HUES64 (cell line): Measurements from ENCODE around the gene ZNF700. TPM values are rescaled to one million over a fixed set of nuclear protein-coding genes. Genes with fewer than 3 reads are reported as not detected.
"Not testable (repeated sequence)": the region's sequence is repeated elsewhere in the genome, so short reads cannot be mapped to it uniquely, and the experiment has no call there.

ENCODE experiments used
- H3K27ac ChIP-seq: 2 replicates; pipeline ENCODE4 v1.7.0; 2013; ENCODE audit warnings: low read depth, low read length, inconsistent platforms
- H3K27me3 ChIP-seq: 2 replicates; pipeline ENCODE4 v1.6.1; 2013; ENCODE audit warnings: mild to moderate bottlenecking, low read length; ENCODE audit not compliant: insufficient read depth
- H3K36me3 ChIP-seq: 2 replicates; pipeline ENCODE4 v1.6.1; 2013; ENCODE audit warnings: mild to moderate bottlenecking, low read length; ENCODE audit not compliant: insufficient read depth
- H3K4me1 ChIP-seq: 2 replicates; pipeline ENCODE4 v1.6.1; 2013; ENCODE audit warnings: mild to moderate bottlenecking, low read length, moderate library complexity; ENCODE audit not compliant: insufficient read depth
- H3K4me3 ChIP-seq: 2 replicates; pipeline ENCODE4 v1.5.1; 2013; ENCODE audit warnings: mild to moderate bottlenecking, low read length, moderate library complexity
- H3K9ac ChIP-seq: 2 replicates; pipeline ENCODE4 v1.6.1; 2013; ENCODE audit warnings: mild to moderate bottlenecking, low read depth, low read length
- H3K9me3 ChIP-seq: 2 replicates; pipeline ENCODE4 v1.6.1; 2013; ENCODE audit warnings: low read depth, low read length; ENCODE audit not compliant: insufficient read depth
- WGBS: fragments of 150-250, 120-280 bp; methylation state at CpG from one replicate; pipeline ENCODE4 v1.1.7; 2013; ENCODE audit warnings: missing lambda C conversion rate; 5-methylcytosine and 5-hydroxymethylcytosine counted together
- polyA plus RNA-seq, 2 experiments: library from polyadenylated mRNA; stranded (reverse); fragments of 50-300 nt; gene quantifications; one replicate each; pipeline ENCODE4 v1.2.3, GENCODE V29; 2013

Gene ZNF700
- 7.4 TPM for polyA plus RNA-seq (2013, experiment 1 of 2)
- polyA plus RNA-seq (2013, experiment 2 of 2): 7.9 TPM

DNA sequence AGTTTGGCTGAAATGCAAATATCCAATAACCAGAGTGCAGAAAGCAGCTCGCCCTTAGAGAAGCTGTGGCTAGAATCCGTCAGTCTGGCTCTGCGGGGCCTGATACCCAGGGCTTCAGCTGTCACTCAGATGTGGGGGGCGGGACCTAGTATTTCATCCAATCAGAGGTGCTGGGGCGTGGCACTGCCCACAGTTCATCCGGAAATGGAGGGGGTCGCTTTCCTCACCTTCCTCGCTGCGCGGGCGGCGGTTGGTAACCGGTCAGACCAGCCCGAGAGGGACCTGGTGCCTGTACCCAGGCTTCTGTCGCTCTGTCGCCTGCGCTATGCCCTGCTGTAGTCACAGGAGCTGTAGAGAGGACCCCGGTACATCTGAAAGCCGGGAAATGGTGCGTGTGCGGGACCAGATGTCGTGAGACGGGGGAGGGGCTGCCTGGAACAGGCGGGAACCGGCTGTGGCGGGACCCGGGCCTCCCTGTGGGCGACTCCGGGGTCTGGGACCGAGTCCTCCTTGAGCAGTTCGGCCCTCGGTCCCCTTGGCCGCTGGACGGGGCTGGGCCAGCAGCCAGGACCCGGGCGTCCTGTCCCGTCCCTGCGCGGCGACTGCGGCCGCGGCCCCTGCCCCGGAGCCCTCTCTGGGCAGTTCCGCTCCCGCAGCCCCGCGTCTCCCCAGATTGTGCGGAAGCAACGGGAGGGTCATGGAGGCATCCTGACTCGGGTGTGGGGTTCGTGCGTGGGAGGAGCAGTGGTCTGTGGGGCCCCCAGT lies at the start of gene ZNF700:
TSS of gene ZNF700 (plus strand) at position 222 of the 765 bp plus-strand sequence. CDS start at position 326, 104 bp downstream.
- H3K4me3 ChIP-seq: peak within 1 kb of the TSS; percentile 98
- peak within 1 kb of the TSS; percentile 96 for H3K9ac ChIP-seq
- peaks cover 3% of the 10 kb centered on the region for H3K36me3 ChIP-seq
- peak within 1 kb of the TSS; percentile 95 for H3K27ac ChIP-seq
- no peaks in the 10 kb centered on the region for H3K9me3 ChIP-seq
- H3K27me3 ChIP-seq: no peaks in the 10 kb centered on the region
- H3K4me1 ChIP-seq: peaks cover 4% of the 10 kb centered on the region
- under 1% methylated on average over 53 of the region's 53 CpGs for WGBS

DNA sequence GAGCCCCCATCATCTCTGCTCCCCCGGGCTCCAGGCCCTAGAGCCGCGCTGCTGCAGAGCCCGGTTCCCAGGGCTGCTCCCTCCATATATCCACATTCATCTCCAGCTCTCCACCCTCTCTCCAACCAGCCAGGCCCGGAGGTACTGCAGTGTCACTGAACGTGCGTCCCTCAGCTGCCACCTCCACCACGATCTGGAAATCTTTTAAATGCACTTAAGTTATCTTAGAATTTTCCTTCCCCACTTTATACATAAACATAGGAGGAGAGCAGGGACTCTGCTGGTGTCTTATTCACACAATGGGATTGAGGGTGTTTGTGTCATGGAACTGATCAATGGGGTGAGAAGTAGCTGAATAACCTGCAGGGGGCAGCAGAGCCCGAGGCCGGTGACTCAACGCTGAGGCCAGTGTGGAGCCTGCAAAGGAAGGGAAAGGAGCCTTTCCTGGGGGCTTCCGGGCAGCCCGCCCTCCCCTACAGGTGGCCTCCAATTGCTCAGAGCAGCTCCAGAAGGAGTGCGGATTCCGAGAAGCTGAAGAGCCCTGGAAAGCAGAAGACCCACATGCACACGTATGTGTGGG lies 45.1 kb upstream of the ZNF700 start:
- H3K9me3 ChIP-seq, H3K4me1 ChIP-seq: not testable (repeated sequence)
- WGBS: 79% methylated on average over 16 of the region's 16 CpGs

DNA sequence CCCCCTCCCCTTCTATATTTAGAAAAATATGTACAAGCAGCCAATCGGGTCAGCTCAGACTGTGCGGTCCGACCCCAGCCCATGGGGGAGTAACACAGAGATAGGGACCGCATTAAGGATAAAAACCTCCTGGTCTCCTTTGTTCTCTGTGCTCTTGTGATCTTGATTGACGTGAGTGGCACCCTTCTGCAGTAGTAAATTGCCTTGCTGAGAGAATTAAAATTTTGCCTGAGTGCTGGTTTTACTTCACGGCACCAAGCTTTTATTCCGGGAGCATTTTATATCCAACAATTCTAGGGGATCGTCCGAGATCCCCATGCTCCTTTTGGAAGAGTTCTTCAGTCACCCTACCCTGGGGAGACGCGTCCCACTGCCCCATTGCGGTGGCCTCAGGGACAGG lies 44.3 kb upstream of the ZNF700 start:
- no peaks in the 10 kb centered on the region for H3K36me3 ChIP-seq
- 0 out of 2 replicates have a peak, but pooled peaks cover 2% of the 10 kb centered on the region for H3K9me3 ChIP-seq
- H3K27ac ChIP-seq: no peak overlapping the region
- 92% methylated on average over 12 of the region's 12 CpGs for WGBS
- 0 out of 2 replicates have a peak, but pooled peaks cover 7% of the 10 kb centered on the region for H3K27me3 ChIP-seq
- no peaks in the 10 kb centered on the region for H3K4me1 ChIP-seq
- H3K9ac ChIP-seq: no peak overlapping the region
- no peak overlapping the region for H3K4me3 ChIP-seq

More for the DNA sequence above, 45.1 kb upstream of the ZNF700 start:
- H3K27ac ChIP-seq, H3K9ac ChIP-seq, H3K36me3 ChIP-seq, H3K4me3 ChIP-seq, H3K27me3 ChIP-seq: not testable (repeated sequence)

DNA sequence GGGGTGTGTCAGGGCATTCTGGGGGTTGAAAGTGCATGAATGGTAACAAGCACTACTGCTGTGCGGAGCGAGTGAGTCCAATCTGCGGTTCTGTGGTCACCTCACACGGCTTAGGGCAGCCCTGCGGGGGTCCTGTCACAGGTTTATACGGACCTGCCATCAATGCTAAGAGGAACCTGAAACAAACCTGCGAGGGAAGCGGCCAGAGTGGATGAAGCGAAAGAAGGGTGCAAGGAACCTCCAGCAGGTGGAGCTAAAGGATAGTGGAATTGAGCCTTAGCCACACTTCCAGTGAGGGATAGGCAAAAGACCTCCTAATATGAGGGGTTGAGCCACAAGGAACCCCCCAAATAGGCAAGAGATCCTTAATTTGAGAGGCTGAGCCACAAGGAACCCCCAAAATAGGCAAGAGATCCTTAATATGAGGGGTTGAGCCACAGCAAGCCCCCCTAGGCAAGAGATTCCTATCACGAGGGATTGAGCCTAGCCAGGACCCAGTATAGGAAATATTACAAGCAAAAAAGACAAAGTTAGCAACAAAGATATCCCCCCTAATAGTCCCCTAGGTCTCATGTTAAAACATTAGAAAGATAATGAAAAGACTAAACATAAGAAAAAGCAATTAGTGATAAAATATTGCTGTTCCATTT lies 43.6 kb upstream of the ZNF700 start:
- Histone ChIP-seq H3K27ac (no peak overlapping the region), H3K9me3 (0 out of 2 replicates have a peak, but pooled peaks cover 2% of the 10 kb centered on the region), H3K4me3 (no peak overlapping the region), H3K27me3 (0 out of 2 replicates have a peak, but pooled peaks cover 7% of the 10 kb centered on the region), H3K36me3 (no peaks in the 10 kb centered on the region), H3K9ac (no peak overlapping the region), H3K4me1 (no peaks in the 10 kb centered on the region)
- 15% methylated on average over 9 of the region's 10 CpGs for WGBS

DNA sequence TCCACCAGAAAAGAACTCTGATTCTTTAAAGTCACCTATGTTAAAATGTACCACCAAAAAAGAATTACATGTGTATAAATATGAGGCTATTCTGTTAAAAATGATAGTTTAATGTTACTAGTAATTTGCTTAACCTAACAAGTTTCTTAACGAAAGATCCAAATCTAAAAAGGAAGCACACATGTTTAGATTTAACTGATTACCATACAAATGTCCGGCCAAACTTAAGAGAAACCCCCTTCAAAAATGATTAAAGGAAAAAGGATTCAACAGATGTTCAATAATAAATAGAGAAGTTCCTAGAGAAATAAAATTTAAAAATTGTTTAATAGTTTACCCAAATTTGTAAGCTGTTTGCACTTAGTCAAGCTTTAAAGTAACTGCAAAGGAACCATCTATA lies 42.3 kb upstream of the ZNF700 start:
- H3K9me3 ChIP-seq: 0 out of 2 replicates have a peak, but pooled peaks cover 2% of the 10 kb centered on the region
- H3K9ac ChIP-seq: no peak overlapping the region
- H3K27me3 ChIP-seq: 0 out of 2 replicates have a peak, but pooled peaks cover 7% of the 10 kb centered on the region
- no peak overlapping the region for H3K4me3 ChIP-seq
- WGBS: 96% methylated on average over 2 of the region's 2 CpGs
- H3K4me1 ChIP-seq: peaks cover 4% of the 10 kb centered on the region; the same call in 1 of the 2 replicates
- H3K27ac ChIP-seq: no peak overlapping the region
- no peaks in the 10 kb centered on the region for H3K36me3 ChIP-seq

DNA sequence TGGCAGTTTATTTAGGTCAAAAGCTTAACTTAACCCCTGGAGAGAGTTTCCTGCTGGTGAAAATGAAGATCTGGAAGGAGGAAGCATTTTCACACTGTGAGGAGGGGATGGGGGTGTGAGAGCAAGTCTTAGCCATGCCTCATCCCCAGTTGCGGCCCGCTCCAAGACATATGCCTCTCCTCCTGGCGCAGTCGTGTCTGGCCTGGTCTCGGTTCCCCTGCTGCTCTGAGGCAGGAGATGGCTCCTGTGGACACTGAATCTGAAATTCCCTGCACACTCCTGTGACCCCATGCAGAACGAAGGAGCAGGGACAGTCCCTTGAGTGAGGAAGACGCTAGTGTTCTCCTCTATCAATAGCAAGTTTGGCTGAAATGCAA lies 37.7 kb upstream of the ZNF700 start:
- no peak overlapping the region for H3K27ac ChIP-seq
- no peak overlapping the region for H3K9ac ChIP-seq
- peak overlapping the region; percentile 86 for H3K4me3 ChIP-seq
- 0 out of 2 replicates have a peak, but pooled peaks cover 2% of the 10 kb centered on the region for H3K9me3 ChIP-seq
- H3K27me3 ChIP-seq: no peaks in the 10 kb centered on the region
- 30% methylated on average over 7 of the region's 7 CpGs for WGBS
- H3K4me1 ChIP-seq: peaks cover 10% of the 10 kb centered on the region; the same call in 1 of the 2 replicates
- H3K36me3 ChIP-seq: no peaks in the 10 kb centered on the region; the same call in 1 of the 2 replicates

DNA sequence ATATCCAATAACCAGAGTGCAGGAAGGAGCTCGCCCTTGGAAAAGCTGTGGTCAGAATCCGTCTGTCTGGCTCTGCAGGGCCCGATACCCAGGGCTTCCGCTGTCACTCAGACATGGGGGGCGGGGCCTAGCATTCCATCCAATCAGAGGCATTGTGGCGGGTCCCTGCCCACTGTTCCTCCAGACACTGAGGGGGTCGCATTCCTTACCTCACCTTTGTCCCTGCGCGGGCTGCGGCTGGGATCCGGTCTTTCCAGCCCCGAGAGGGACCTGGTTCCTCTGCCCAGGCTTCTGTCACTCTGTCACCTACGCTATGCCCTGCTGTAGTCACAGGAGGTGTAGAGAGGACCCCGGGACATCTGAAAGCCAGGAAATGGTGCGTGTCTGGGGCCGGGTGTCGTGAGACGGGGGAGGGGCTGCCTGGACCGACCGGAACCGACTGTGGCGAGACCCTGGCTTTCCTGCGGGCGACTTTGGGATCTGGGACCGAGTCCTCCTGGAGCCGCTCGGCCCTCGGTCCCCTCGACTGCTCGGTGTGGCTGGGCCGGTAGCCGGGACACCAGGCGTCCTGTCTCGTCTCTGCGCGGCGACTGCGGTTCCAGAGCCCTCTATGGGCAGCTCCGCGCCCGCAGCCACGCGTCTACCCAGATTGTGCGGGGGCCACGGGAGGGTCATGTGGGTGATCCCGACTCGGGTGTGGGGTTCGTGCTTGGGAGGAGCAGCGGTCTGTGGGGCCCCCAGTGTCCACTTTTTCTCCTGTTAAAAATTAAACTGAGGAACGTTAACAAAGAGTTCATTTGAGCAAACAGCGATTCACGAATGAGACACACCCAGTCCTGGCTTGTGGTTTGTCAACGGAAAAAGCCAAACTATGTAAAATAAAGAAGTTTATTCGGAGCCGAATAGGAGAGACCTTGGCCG lies 37.0 kb upstream of the ZNF700 start, which contains the start of gene ZNF69:
TSS of gene ZNF69 (plus strand) at position 172 of the 921 bp plus-strand sequence. CDS start at position 314, 142 bp downstream.
- H3K27ac ChIP-seq: peak within 1 kb of the TSS; percentile 94
- no peaks in the 10 kb centered on the region for H3K27me3 ChIP-seq
- H3K4me1 ChIP-seq: peaks cover 10% of the 10 kb centered on the region; the same call in 1 of the 2 replicates

DNA sequence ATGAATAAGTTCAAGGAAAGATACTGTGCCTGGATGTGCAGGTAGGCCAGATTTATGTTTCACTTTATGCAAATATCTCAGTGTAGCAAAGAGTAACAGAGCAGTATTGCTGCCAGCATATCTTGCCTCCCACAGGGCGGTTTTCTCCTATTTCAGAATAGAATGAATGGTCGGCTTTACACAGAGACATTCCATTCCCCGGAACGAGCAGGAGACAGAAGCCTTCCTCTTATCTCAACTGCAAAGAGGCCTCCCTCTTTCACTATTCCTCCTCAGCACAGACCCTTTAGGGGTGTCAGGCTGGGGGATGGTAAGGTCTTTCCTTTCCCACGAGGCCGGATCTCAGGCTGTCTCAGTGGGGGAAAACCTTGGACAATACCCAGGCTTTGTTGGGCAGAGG lies 35.0 kb upstream of the ZNF700 start:
- not testable (repeated sequence) for H3K4me1 ChIP-seq, H3K9ac ChIP-seq, H3K27me3 ChIP-seq
- H3K36me3 ChIP-seq: peaks cover 16% of the 10 kb centered on the region
- peak overlapping the region; percentile 62; the same call in 1 of the 2 replicates for H3K27ac ChIP-seq
- H3K9me3 ChIP-seq: peaks cover 22% of the 10 kb centered on the region
- 72% methylated on average over 6 of the region's 6 CpGs for WGBS
- H3K4me3 ChIP-seq: peak overlapping the region; percentile 11; the same call in 1 of the 2 replicates

More for the DNA sequence above, 37.0 kb upstream of the ZNF700 start, which contains the start of gene ZNF69:
- peaks cover 6% of the 10 kb centered on the region; the same call in 1 of the 2 replicates for H3K9me3 ChIP-seq
- peaks cover 3% of the 10 kb centered on the region; the same call in 1 of the 2 replicates for H3K36me3 ChIP-seq
- 1% methylated on average over 56 of the region's 56 CpGs for WGBS
- peak within 1 kb of the TSS; percentile 90 for H3K9ac ChIP-seq
- peak within 1 kb of the TSS; percentile 86 for H3K4me3 ChIP-seq

DNA sequence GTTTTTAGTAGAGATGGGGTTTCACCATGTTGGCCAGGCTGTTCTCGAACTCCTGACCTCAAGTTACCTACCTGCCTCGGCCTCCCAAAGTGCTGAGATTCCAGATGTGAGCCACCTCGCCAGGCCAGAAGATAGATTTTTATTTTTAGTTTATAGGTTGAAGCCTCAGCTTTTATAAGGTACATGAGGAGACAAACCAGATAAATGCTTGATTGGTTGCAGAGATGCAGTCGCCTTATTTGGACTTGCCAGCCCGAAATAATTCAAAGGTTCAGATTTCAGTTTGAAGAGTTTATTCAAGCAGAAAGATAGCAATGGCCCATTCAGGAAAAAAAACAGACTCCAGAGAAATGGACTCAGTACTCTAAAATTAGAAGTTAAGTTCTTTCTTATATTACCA lies 34.3 kb upstream of the ZNF700 start:
- Histone ChIP-seq H3K27ac (no peak overlapping the region), H3K9me3 (peaks cover 27% of the 10 kb centered on the region), H3K4me1 (peaks cover 10% of the 10 kb centered on the region; the same call in 1 of the 2 replicates), H3K27me3 (no peaks in the 10 kb centered on the region), H3K36me3 (peaks cover 23% of the 10 kb centered on the region), H3K4me3 (no peak overlapping the region), H3K9ac (no peak overlapping the region)
- 94% methylated on average over 5 of the region's 5 CpGs for WGBS

DNA sequence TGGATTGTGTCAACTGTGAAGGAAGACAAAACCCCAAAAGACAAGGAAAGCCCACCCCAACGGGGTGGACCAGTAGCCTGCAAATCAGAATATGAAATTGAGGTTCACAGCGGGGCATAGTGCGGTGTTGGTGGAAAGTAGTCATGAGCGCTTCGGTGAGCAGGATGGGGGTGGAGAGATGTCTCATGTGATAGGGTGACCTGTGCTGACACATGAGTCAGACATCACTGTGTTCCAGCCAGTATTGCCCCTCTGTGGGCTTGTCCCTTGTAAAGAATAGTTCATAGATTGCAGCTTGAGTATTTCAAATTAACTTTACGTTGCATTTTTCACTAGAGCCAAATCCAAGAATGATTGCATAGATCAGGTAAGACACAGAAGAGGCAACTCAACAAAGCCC lies 30.1 kb upstream of the ZNF700 start:
- H3K4me3 ChIP-seq: no peak overlapping the region
- 0 out of 2 replicates have a peak, but pooled peaks cover 6% of the 10 kb centered on the region for H3K4me1 ChIP-seq
- peaks cover 40% of the 10 kb centered on the region for H3K36me3 ChIP-seq
- H3K9me3 ChIP-seq: peaks cover 50% of the 10 kb centered on the region
- H3K27me3 ChIP-seq: no peaks in the 10 kb centered on the region
- 94% methylated on average over 6 of the region's 6 CpGs for WGBS
- no peak overlapping the region for H3K27ac ChIP-seq
- no peak overlapping the region for H3K9ac ChIP-seq
